Bronchial epithelial cell (primary cell): Measurements from ENCODE around the gene TMEM158. TPM values are rescaled to one million over a fixed set of nuclear protein-coding genes. Genes with fewer than 3 reads are reported as not detected.
A peak's percentile ranks its signal among the peaks of the same experiment; 100 is the strongest.

Source experiments
- DNase-seq: peaks from one replicate; pipeline ENCODE4 v3.0.0-alpha.2; 2010; ENCODE audit warnings: low read depth
- FAIRE-seq: peaks from 2 replicates; lab custom pipeline; 2011; peaks lifted over from hg19 to GRCh38; lab: Jason Lieb, UNC
- H3K27me3 ChIP-seq: 2 replicates; pipeline ENCODE4 v1.5.1; 2011; ENCODE audit warnings: low read length; ENCODE audit not compliant: control insufficient read depth, insufficient read depth
- H3K36me3 ChIP-seq: 2 replicates; pipeline ENCODE4 v1.5.1; 2011; ENCODE audit warnings: low read length; ENCODE audit not compliant: control insufficient read depth, insufficient read depth
- H3K4me3 ChIP-seq: 2 replicates; pipeline ENCODE4 v1.5.1; 2011; ENCODE audit warnings: mild to moderate bottlenecking, low read depth, low read length, control low read depth
- CTCF ChIP-seq: IDR thresholded peaks from 2 replicates; pipeline ENCODE4 v1.5.1; 2011; ENCODE audit warnings: mild to moderate bottlenecking, moderate library complexity, low read length, control low read depth, inconsistent platforms; ENCODE audit not compliant: insufficient read depth, severe bottlenecking
- total RNA-seq: library from RNA; depleted of rRNA; stranded (reverse); fragments of >200 nt; gene quantifications from 2 replicates; pipeline ENCODE4 v1.2.1, GENCODE V29; 2014

The TMEM158 gene
- total RNA-seq, 1 donor from 2014 or later: 1.6 TPM

GRCh38 chr3:45239254-45239653 is 13.2 kb upstream of the TMEM158 start:
- Histone ChIP-seq H3K36me3 (no peaks in the 10 kb centered on the region), H3K4me3 (no peak overlapping the region), H3K27me3 (no peaks in the 10 kb centered on the region)
- FAIRE-seq: no peak
- no peak for TF ChIP-seq CTCF
- DNase-seq: no peak

GRCh38 chr3:45236964-45237363 is 10.9 kb upstream of the TMEM158 start:
- FAIRE-seq: peak; percentile 88
- no peak overlapping the region for H3K4me3 ChIP-seq
- no peak for TF ChIP-seq CTCF
- no peaks in the 10 kb centered on the region for H3K36me3 ChIP-seq
- H3K27me3 ChIP-seq: no peaks in the 10 kb centered on the region
- DNase-seq: peak; percentile 13

- no peak for DNase-seq
- TF ChIP-seq CTCF: no peak
- Histone ChIP-seq H3K4me3 (no peak overlapping the region), H3K27me3 (no peaks in the 10 kb centered on the region), H3K36me3 (no peaks in the 10 kb centered on the region)
- no peak for FAIRE-seq
These were observed 9.3 kb upstream of the TMEM158 start for GRCh38 chr3:45235409-45235808.

- peak; percentile 32 for FAIRE-seq
These were observed 8.2 kb upstream of the TMEM158 start for GRCh38 chr3:45234250-45234649.

GRCh38 chr3:45232521-45232920 is 6.4 kb upstream of the TMEM158 start:
- Histone ChIP-seq H3K36me3 (no peaks in the 10 kb centered on the region), H3K4me3 (no peak overlapping the region), H3K27me3 (peaks cover 2% of the 10 kb centered on the region)
- DNase-seq: no peak
- no peak for TF ChIP-seq CTCF
- FAIRE-seq: no peak

More at GRCh38 chr3:45234250-45234649, 8.2 kb upstream of the TMEM158 start:
- Histone ChIP-seq H3K36me3 (no peaks in the 10 kb centered on the region), H3K27me3 (peaks cover 1% of the 10 kb centered on the region), H3K4me3 (no peak overlapping the region)
- no peak for TF ChIP-seq CTCF
- peak; percentile 53 for DNase-seq

GRCh38 chr3:45227946-45228345 is 1.9 kb upstream of the TMEM158 start:
- FAIRE-seq: no peak
- TF ChIP-seq CTCF: no peak
- H3K36me3 ChIP-seq: no peaks in the 10 kb centered on the region
- DNase-seq: no peak
- no peak overlapping the region for H3K4me3 ChIP-seq
- peaks cover 2% of the 10 kb centered on the region for H3K27me3 ChIP-seq
